Stomach smooth muscle (tissue), 2 donors: Measurements from ENCODE around the gene SHC4.

Source experiments
- H3K27ac ChIP-seq: one replicate; pipeline ENCODE4 v1.7.0; 2013; ENCODE audit warnings: mild to moderate bottlenecking, low read length, inconsistent platforms
- H3K27me3 ChIP-seq, 2 donors: one replicate each; pipeline ENCODE4 v1.7.0; 2013; ENCODE audit warnings: low read length in 2 of 2; ENCODE audit not compliant: insufficient read depth in 2 of 2, control insufficient read depth in 1 of 2
- H3K36me3 ChIP-seq, 2 donors: one replicate each; pipeline ENCODE4 v1.7.0; 2013; ENCODE audit warnings: low read length in 2 of 2; ENCODE audit not compliant: control insufficient read depth in 2 of 2, insufficient read depth in 2 of 2
- H3K4me1 ChIP-seq: one replicate; pipeline ENCODE4 v1.7.0; 2013; ENCODE audit warnings: low read length; ENCODE audit not compliant: control insufficient read depth, insufficient read depth
- H3K4me3 ChIP-seq, 2 donors: one replicate each; pipeline ENCODE4 v1.7.0; 2013; ENCODE audit warnings: low read length in 2 of 2
- H3K9ac ChIP-seq, 2 donors: one replicate each; pipeline ENCODE4 v1.7.0; 2013; ENCODE audit warnings: low read length in 2 of 2, mild to moderate bottlenecking in 1 of 2
- H3K9me3 ChIP-seq, 2 donors: one replicate each; pipeline ENCODE4 v1.7.0; 2013; ENCODE audit warnings: low read length in 2 of 2; ENCODE audit not compliant: control insufficient read depth in 2 of 2
- donor health status: healthy.
- donor health status: Pancreatic carcinoma.

SHC4 gene

GRCh38 chr15:48823237-48823636 lies 140.5 kb downstream of the SHC4 start:
- Histone ChIP-seq H3K9me3 (peaks cover 0 to 4% of the 10 kb centered on the region in 2 donors), H3K9ac (no peak overlapping the region), H3K36me3 (no peaks in the 10 kb centered on the region), H3K27ac (no peak overlapping the region), H3K4me3 (no peak overlapping the region), H3K27me3 (no peaks in the 10 kb centered on the region), H3K4me1 (no peaks in the 10 kb centered on the region)

GRCh38 chr15:48814286-48814685 lies 149.4 kb downstream of the SHC4 start:
- Histone ChIP-seq H3K36me3 (no peaks in the 10 kb centered on the region), H3K4me1 (peaks cover 4% of the 10 kb centered on the region), H3K27ac (no peak overlapping the region), H3K9me3 (no peaks in the 10 kb centered on the region), H3K27me3 (no peaks in the 10 kb centered on the region), H3K4me3 (no peak overlapping the region), H3K9ac (no peak overlapping the region)

GRCh38 chr15:48811325-48811958 lies 152.3 kb downstream of the SHC4 start:
- no peaks in the 10 kb centered on the region for H3K9me3 ChIP-seq

GRCh38 chr15:48810414-48811324 lies 153.1 kb downstream of the SHC4 start, which contains the start of gene CEP152:
CEP152 (minus strand) TSS chr15:48811069; CDS start chr15:48805649, 5,420 bp downstream.
- Histone ChIP-seq H3K9ac (peak within 1 kb of the TSS; percentile 71 to 78), H3K4me1 (peaks cover 4% of the 10 kb centered on the region), H3K4me3 (peak within 1 kb of the TSS; percentile 96 to 99), H3K36me3 (no peaks in the 10 kb centered on the region), H3K27ac (no peak within 1 kb of the TSS), H3K9me3 (no peaks in the 10 kb centered on the region), H3K27me3 (no peaks in the 10 kb centered on the region)

More at GRCh38 chr15:48811325-48811958, 152.3 kb downstream of the SHC4 start:
- peak overlapping the region; percentile 96 to 99 for H3K4me3 ChIP-seq
- peak overlapping the region; percentile 14 to 22 for H3K9ac ChIP-seq
- H3K36me3 ChIP-seq: no peaks in the 10 kb centered on the region
- no peak overlapping the region for H3K27ac ChIP-seq
- no peaks in the 10 kb centered on the region for H3K27me3 ChIP-seq
- H3K4me1 ChIP-seq: peaks cover 4% of the 10 kb centered on the region

GRCh38 chr15:48806151-48806550 lies 157.6 kb downstream of the SHC4 start:
- no peaks in the 10 kb centered on the region for H3K27me3 ChIP-seq
- H3K36me3 ChIP-seq: no peaks in the 10 kb centered on the region
- no peaks in the 10 kb centered on the region for H3K4me1 ChIP-seq
- H3K9ac ChIP-seq: no peak overlapping the region
- no peak overlapping the region for H3K4me3 ChIP-seq
- no peak overlapping the region for H3K27ac ChIP-seq
- no peaks in the 10 kb centered on the region for H3K9me3 ChIP-seq

- Histone ChIP-seq H3K9ac (no peak overlapping the region), H3K4me3 (no peak overlapping the region), H3K27ac (no peak overlapping the region), H3K36me3 (no peaks in the 10 kb centered on the region), H3K4me1 (no peaks in the 10 kb centered on the region), H3K27me3 (no peaks in the 10 kb centered on the region), H3K9me3 (no peaks in the 10 kb centered on the region)
Measured at GRCh38 chr15:48805591-48805990, 158.1 kb downstream of the SHC4 start.

GRCh38 chr15:48803877-48804276 lies 159.8 kb downstream of the SHC4 start:
- Histone ChIP-seq H3K4me3 (no peak overlapping the region), H3K9me3 (no peaks in the 10 kb centered on the region), H3K27me3 (no peaks in the 10 kb centered on the region), H3K27ac (no peak overlapping the region), H3K4me1 (no peaks in the 10 kb centered on the region), H3K9ac (no peak overlapping the region), H3K36me3 (no peaks in the 10 kb centered on the region)

GRCh38 chr15:48802867-48803266 lies 160.9 kb downstream of the SHC4 start:
- Histone ChIP-seq H3K36me3 (no peaks in the 10 kb centered on the region), H3K27ac (no peak overlapping the region), H3K4me3 (no peak overlapping the region), H3K4me1 (no peaks in the 10 kb centered on the region), H3K9me3 (no peaks in the 10 kb centered on the region), H3K9ac (no peak overlapping the region), H3K27me3 (no peaks in the 10 kb centered on the region)

- no peaks in the 10 kb centered on the region for H3K4me1 ChIP-seq
- no peak overlapping the region for H3K9ac ChIP-seq
- H3K27ac ChIP-seq: no peak overlapping the region
- H3K9me3 ChIP-seq: no peaks in the 10 kb centered on the region
- H3K36me3 ChIP-seq: no peaks in the 10 kb centered on the region
- H3K4me3 ChIP-seq: no peak overlapping the region
- no peaks in the 10 kb centered on the region for H3K27me3 ChIP-seq
Measured at GRCh38 chr15:48802257-48802656, 161.5 kb downstream of the SHC4 start.

- Histone ChIP-seq H3K9ac (no peak overlapping the region), H3K4me3 (no peak overlapping the region), H3K36me3 (no peaks in the 10 kb centered on the region), H3K27ac (no peak overlapping the region), H3K4me1 (no peaks in the 10 kb centered on the region), H3K9me3 (no peaks in the 10 kb centered on the region), H3K27me3 (no peaks in the 10 kb centered on the region)
Measured at GRCh38 chr15:48800811-48801455, 162.8 kb downstream of the SHC4 start.
